DMS 273 (cell line): ENCODE measurements around the gene SYTL3.
A peak's percentile ranks its signal among the peaks of the same experiment; 100 is the strongest.
"Not testable (repeated sequence)": the region's sequence is repeated elsewhere in the genome, so short reads cannot be mapped to it uniquely, and the experiment has no call there.

Experiments
- DNase-seq: peaks from one replicate; lab custom pipeline; 2025; ENCODE audit not compliant: unreplicated experiment; lab: John Stamatoyannopoulos, UW

Gene SYTL3

GRCh38 chr6:158621694-158622544 is 27.9 kb upstream of the SYTL3 start:
- DNase-seq, result no peak

- no peak for DNase-seq
These were observed 27.2 kb upstream of the SYTL3 start for GRCh38 chr6:158622545-158623190.

- DNase-seq, result no peak
These were observed 24.9 kb upstream of the SYTL3 start for GRCh38 chr6:158624684-158625682.

- no peak for DNase-seq
These were observed 24.0 kb upstream of the SYTL3 start for GRCh38 chr6:158625881-158626305.

- DNase-seq, result no peak
These were observed 23.3 kb upstream of the SYTL3 start for GRCh38 chr6:158626360-158627167.

- no peak for DNase-seq
These were observed 22.5 kb upstream of the SYTL3 start for GRCh38 chr6:158627168-158627939.

GRCh38 chr6:158627940-158628211 is 22.0 kb upstream of the SYTL3 start:
- DNase-seq, result no peak

- no peak for DNase-seq
These were observed 21.3 kb upstream of the SYTL3 start for GRCh38 chr6:158628542-158628941.

- DNase-seq, result peak; percentile 50
These were observed 20.3 kb upstream of the SYTL3 start for GRCh38 chr6:158629367-158630221.

- DNase-seq, result peak; percentile 17
These were observed 18.8 kb upstream of the SYTL3 start for GRCh38 chr6:158630938-158631616.

- DNase-seq, result no peak
These were observed 17.9 kb upstream of the SYTL3 start for GRCh38 chr6:158631678-158632537.

GRCh38 chr6:158632538-158633119 is 17.2 kb upstream of the SYTL3 start:
- DNase-seq, result not testable (repeated sequence)

GRCh38 chr6:158633127-158633526 is 16.7 kb upstream of the SYTL3 start:
- no peak for DNase-seq

- no peak for DNase-seq
These were observed 15.0 kb upstream of the SYTL3 start for GRCh38 chr6:158634695-158635426.

- DNase-seq, result no peak
These were observed 14.3 kb upstream of the SYTL3 start for GRCh38 chr6:158635427-158636073.

GRCh38 chr6:158636778-158637177 is 13.1 kb upstream of the SYTL3 start:
- no peak for DNase-seq
